Activated T-helper 2 cell treated with anti-CD3 and anti-CD28 coated beads, Interferon-gamma antibody, Interleukin-2, Interleukin-4, amounts not matched to agents 10 μg/mL and 5 μg/mL and 100 μg/mL, durations not matched to agents 14 hours and 24 hours and 36 hours (primary cell): ENCODE measurements around the gene FLNC. TPM values are rescaled to one million over a fixed set of nuclear protein-coding genes. Genes with fewer than 3 reads are reported as not detected.
A peak's percentile ranks its signal among the peaks of the same experiment; 100 is the strongest.

Experiments used
- DNase-seq: peaks from one replicate; pipeline ENCODE4 v3.0.0; 2021; ENCODE audit warnings: low spot score
- H3K27ac Mint-ChIP-seq: one replicate; pipeline ENCODE4 v1.8.0; 2021; ENCODE audit warnings: mixed read lengths
- H3K27me3 Mint-ChIP-seq: one replicate; pipeline ENCODE4 v1.8.0; 2021; ENCODE audit warnings: low read depth, mixed read lengths
- H3K36me3 Mint-ChIP-seq: one replicate; pipeline ENCODE4 v1.8.0; 2021; ENCODE audit warnings: low read depth, mixed read lengths
- H3K4me1 Mint-ChIP-seq: one replicate; pipeline ENCODE4 v1.8.0; 2021; ENCODE audit warnings: low read depth, mixed read lengths
- H3K4me3 Mint-ChIP-seq: one replicate; pipeline ENCODE4 v1.8.0; 2021; ENCODE audit warnings: low read depth, mild to moderate bottlenecking, moderate library complexity, mixed read lengths
- H3K9me3 Mint-ChIP-seq: one replicate; pipeline ENCODE4 v1.8.0; 2021; ENCODE audit warnings: mixed read lengths
- intact Hi-C: fragments of 100-400 bp; cut with micrococcal nuclease; formaldehyde crosslinking; loops from one replicate; pipeline ENCODE4 v1.15.1; 2023
- total RNA-seq: library from RNA; stranded (reverse); gene quantifications from 2 replicates; pipeline ENCODE4 v1.2.3, GENCODE V29; 2022

Gene FLNC
- total RNA-seq, 1 donor from 2014 or later: not detected

DNA sequence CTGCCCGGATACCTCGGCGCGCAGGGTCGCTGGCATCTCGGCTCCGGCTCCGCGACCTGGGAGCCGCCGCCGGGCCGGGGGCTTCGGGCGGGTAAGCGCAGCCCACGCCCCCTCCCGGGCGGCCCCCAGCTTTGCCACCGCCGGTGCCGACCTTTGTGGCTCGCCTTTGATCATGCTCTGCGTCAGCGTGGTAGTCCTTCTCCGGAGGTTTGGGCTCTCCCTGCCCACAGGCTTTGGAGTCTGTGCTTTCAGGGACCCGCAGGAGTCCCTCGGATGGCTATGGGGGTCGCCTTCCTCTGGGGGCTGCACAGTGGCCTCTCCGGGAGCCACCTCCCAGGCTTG lies 39.7 kb downstream of the FLNC start:
- Mint-ChIP-seq H3K4me3 (peak overlapping the region; percentile 74), H3K27me3 (peaks cover 20% of the 10 kb centered on the region), H3K4me1 (peaks cover 5% of the 10 kb centered on the region), H3K36me3 (peaks cover 16% of the 10 kb centered on the region), H3K27ac (no peak overlapping the region), H3K9me3 (no peaks in the 10 kb centered on the region)
- intact Hi-C loops: no loop called here
- no peak for DNase-seq

DNA sequence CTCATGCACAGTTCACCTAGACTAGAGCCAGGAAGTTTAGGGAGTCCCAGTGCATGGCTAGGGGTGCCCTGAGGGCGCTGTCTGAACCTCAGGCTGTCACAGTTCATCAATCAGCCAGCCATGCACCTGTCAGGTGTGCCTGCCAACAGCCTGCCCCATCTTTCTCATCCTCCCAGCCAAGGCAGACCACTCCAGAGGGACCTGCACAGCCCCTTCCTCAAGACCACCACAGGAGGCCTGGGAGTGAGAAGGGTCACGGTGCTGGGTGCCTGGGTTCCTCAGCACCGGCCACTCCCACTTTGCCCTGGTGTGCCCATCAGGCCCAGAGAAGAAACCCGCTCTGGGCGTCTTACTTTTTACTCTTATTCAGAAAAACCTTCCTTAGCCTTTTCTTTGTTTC lies 40.8 kb downstream of the FLNC start:
- H3K27me3 Mint-ChIP-seq: peaks cover 20% of the 10 kb centered on the region
- no peak for DNase-seq
- no peaks in the 10 kb centered on the region for H3K9me3 Mint-ChIP-seq
- H3K27ac Mint-ChIP-seq: no peak overlapping the region
- H3K4me3 Mint-ChIP-seq: no peak overlapping the region
- H3K4me1 Mint-ChIP-seq: peaks cover 2% of the 10 kb centered on the region
- intact Hi-C loops: no loop called here
- H3K36me3 Mint-ChIP-seq: peaks cover 6% of the 10 kb centered on the region

DNA sequence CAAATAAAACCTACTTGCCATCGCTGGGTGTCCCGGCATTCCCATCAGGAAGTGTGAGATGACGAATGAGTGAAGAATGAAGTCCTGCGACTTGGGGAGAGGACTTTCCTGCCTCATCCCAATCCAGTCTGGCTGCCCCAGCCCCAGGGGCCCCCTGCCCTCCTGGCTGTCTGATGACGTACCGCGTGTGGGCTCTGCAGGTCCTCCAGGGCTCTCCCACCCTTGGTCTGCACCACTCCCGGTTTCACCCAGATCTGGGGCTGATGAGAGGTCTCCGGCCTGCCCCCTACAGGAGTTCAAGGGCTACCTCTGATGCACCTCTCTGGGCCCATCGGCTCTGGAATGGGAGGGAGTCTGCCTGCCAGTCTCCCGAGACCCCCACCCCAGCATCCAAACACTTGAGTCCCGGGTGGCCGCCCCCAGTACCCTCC lies 42.2 kb downstream of the FLNC start:
- no peaks in the 10 kb centered on the region for H3K36me3 Mint-ChIP-seq
- peaks cover 2% of the 10 kb centered on the region for H3K4me1 Mint-ChIP-seq
- intact Hi-C loops: no loop called here
- no peak overlapping the region for H3K27ac Mint-ChIP-seq
- DNase-seq: no peak
- H3K27me3 Mint-ChIP-seq: peaks cover 20% of the 10 kb centered on the region
- no peak overlapping the region for H3K4me3 Mint-ChIP-seq
- H3K9me3 Mint-ChIP-seq: no peaks in the 10 kb centered on the region

DNA sequence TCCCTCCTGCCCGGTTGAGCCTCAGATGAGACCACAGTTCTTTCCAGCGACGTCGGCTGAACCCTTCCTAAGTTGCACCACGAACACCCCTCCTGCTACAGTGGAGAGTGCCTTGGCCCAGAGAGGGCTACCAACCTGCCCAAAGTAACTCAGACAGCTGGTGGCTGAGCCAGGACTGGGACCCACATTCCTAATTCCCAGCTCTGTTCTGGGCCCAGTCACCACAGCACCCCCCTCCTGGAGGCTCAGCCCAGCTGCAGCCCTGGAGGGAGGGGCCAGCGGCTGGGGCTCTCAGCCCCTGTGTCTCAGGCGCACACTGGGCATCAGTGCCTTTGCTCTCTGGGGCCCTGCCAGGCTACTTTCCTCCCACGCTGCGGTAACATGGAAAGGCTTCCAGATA lies 43.0 kb downstream of the FLNC start:
- no peaks in the 10 kb centered on the region for H3K9me3 Mint-ChIP-seq
- H3K27me3 Mint-ChIP-seq: peaks cover 18% of the 10 kb centered on the region
- no peak overlapping the region for H3K27ac Mint-ChIP-seq
- intact Hi-C loops: no loop called here
- no peaks in the 10 kb centered on the region for H3K36me3 Mint-ChIP-seq
- DNase-seq: no peak
- no peak overlapping the region for H3K4me3 Mint-ChIP-seq
- H3K4me1 Mint-ChIP-seq: peaks cover 2% of the 10 kb centered on the region

DNA sequence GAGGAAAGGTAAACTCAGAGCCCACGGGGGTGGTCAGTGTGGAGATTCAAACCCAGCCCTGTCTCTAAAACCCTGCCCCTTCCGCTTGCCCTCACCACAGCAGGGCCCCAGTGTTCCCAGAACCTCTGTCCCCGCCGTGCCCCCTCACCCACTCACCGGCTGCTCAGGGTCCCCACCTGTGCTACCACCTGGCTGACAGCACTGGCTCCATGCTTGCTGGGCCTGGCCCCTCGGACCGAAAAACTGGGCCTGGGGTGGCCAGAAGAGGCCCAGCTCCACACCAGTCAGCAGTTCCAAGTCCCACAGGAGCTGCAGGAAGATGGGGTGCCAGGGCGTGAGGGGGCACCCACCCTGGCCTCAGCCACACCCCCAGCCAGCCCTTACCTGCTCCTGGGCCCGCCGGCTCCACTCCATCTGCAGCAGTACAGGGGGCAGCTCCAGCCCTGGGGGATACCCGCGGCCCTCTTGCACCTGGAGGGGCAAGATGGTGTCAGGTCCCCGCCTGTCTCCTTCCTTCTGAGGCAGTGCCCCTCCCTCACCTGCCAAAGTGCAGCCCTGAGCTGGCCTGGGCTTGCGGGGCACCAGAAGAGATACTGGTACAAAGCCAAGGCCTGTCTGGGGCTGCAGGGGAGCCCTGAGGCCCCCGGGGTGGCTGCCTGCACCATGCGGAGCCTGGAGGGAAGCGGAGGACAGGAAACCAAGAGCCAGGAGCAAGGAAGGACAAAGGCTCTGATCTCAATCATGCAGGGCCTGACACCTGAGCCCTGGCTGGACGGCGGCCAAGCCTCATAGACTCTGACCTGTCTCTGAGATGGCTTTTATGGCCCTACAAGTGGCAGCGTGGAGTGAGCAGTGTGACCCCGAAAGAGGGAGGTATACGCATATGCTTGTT lies 44.2 kb downstream of the FLNC start:
- no peak for DNase-seq
- no peak overlapping the region for H3K27ac Mint-ChIP-seq
- H3K27me3 Mint-ChIP-seq: peaks cover 18% of the 10 kb centered on the region
- no peaks in the 10 kb centered on the region for H3K36me3 Mint-ChIP-seq
- H3K9me3 Mint-ChIP-seq: no peaks in the 10 kb centered on the region
- intact Hi-C loops: no loop called here
- H3K4me1 Mint-ChIP-seq: peaks cover 2% of the 10 kb centered on the region
- H3K4me3 Mint-ChIP-seq: no peak overlapping the region

DNA sequence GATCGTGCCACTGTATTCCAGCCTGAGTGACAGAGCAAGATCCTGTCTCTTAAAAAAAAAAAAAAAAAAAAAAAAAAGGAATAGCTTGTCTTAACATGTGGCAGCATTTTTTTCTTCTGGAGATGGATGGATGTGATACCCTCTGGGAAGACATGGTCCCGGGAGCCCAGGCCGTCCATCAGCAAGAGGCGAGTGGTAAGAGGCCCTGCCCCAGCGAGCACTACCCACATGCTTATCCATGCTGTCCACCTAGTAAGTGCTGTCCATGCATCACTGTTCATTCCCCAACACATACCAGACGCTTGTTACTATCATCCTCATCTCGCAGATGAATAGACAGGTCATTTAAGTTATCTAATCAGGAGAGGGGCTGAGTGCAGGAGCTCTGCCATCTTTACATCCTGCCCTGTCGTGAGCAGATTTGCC lies 45.3 kb downstream of the FLNC start:
- Mint-ChIP-seq H3K9me3 (no peaks in the 10 kb centered on the region), H3K27me3 (peaks cover 14% of the 10 kb centered on the region), H3K4me3 (no peak overlapping the region), H3K36me3 (no peaks in the 10 kb centered on the region), H3K4me1 (no peaks in the 10 kb centered on the region), H3K27ac (no peak overlapping the region)
- DNase-seq: no peak
- intact Hi-C loops: no loop called here

DNA sequence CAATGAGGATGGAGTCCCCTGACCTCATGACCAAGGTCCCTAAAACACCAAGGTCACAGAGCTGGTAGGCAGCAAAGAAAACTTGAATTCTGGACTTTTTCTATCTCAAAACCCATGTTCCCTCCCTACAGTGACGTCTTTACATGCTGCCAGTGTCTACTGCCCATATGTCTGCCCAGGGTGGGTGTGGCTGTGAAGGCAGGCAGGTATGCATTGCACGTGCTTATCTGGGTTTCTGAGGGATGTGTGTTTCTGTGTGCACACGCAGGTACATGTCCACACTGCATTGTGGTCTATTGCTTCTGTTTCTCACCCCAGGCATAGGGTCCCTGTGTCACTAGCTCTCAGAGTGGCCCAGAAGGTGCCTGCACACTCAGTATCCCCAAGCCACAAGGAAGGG lies 45.9 kb downstream of the FLNC start:
- intact Hi-C loops: no loop called here
- no peak for DNase-seq
- Mint-ChIP-seq H3K9me3 (no peaks in the 10 kb centered on the region), H3K4me1 (no peaks in the 10 kb centered on the region), H3K4me3 (no peak overlapping the region), H3K27me3 (peaks cover 8% of the 10 kb centered on the region), H3K27ac (no peak overlapping the region), H3K36me3 (no peaks in the 10 kb centered on the region)

DNA sequence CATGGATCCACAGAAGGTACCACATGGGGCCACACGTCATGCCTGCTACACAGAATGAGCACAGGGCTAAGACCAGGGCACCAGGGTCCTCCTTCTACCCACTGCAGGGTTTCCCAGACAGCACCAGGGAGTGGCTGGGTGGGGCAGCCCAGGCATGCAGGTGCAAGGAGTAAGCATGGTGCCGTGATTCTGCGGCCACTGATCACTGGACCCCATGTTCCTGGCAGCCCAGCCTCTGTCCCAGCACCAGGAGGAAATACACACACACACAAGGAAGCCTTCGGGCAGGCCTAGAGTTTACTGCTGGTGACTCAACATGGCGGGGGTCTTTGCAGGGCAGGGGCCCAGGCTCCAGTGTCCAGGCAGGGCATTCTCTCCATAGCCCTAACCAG lies 46.4 kb downstream of the FLNC start:
- Mint-ChIP-seq H3K27me3 (peaks cover 7% of the 10 kb centered on the region), H3K4me1 (no peaks in the 10 kb centered on the region), H3K27ac (no peak overlapping the region), H3K9me3 (no peaks in the 10 kb centered on the region), H3K4me3 (no peak overlapping the region), H3K36me3 (no peaks in the 10 kb centered on the region)
- DNase-seq: no peak
- intact Hi-C loops: no loop called here

DNA sequence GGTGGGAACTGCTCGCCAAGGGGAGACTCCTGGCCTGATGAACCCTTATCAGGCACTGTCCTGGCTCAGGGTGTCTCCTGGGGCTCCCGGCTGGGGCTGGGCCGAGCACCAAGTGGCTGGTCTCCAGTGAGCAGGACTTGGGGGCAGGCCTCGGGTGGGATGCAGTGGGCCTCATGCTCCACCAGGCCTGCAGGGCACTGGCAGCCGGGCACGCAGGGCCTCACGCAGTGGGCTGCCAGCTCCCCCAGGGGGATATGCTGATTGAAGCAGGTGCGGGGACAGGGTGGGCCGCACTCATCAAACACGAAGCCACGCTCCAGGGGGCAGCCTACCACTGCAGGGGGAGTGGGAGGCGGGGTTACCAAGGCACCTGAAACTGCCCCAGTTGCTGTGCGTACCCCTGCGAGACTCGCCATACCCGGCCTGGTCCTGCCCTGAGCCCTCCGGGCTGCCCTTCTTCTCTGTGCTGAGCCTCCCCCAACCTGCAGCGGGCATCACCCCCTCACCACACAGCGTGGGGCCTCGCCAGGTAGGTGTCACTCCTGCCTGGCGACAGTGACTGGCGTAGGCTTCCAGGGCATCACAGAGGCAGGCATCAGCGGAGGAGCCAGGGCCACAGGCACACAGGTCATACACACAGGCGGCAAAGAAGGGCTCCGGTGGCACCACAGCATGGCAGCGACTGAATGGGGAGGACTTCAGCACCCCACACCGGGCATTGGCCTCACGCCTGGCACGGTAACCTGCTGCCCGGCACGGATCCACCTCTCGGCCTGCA lies 47.0 kb downstream of the FLNC start:
- Mint-ChIP-seq H3K27me3 (peaks cover under 1% of the 10 kb centered on the region), H3K4me3 (no peak overlapping the region), H3K9me3 (no peaks in the 10 kb centered on the region), H3K36me3 (no peaks in the 10 kb centered on the region), H3K4me1 (no peaks in the 10 kb centered on the region), H3K27ac (no peak overlapping the region)
- DNase-seq: no peak
- intact Hi-C loops: no loop called here

DNA sequence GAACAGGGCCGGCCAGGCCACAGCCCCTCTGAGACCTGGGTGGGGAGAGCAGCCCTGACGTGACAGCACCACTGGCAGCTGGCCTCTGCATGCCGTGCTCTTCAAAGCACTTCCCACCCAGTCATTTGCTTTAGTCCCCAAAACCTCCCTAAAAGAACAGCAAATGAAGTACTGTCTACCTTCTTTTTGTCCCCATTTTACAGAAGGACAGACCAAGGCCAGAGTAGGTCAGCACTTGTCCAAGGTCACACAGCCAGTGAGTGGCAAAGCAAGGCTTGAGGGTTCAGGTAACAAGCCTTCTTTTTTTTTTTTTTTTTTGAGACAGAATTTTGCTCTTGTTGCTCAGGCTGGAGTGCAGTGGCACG lies 47.5 kb downstream of the FLNC start:
- Mint-ChIP-seq H3K9me3 (no peaks in the 10 kb centered on the region), H3K4me3 (no peak overlapping the region), H3K36me3 (no peaks in the 10 kb centered on the region), H3K27ac (no peak overlapping the region), H3K4me1 (no peaks in the 10 kb centered on the region), H3K27me3 (no peaks in the 10 kb centered on the region)
- intact Hi-C loops: no loop called here
- no peak for DNase-seq

DNA sequence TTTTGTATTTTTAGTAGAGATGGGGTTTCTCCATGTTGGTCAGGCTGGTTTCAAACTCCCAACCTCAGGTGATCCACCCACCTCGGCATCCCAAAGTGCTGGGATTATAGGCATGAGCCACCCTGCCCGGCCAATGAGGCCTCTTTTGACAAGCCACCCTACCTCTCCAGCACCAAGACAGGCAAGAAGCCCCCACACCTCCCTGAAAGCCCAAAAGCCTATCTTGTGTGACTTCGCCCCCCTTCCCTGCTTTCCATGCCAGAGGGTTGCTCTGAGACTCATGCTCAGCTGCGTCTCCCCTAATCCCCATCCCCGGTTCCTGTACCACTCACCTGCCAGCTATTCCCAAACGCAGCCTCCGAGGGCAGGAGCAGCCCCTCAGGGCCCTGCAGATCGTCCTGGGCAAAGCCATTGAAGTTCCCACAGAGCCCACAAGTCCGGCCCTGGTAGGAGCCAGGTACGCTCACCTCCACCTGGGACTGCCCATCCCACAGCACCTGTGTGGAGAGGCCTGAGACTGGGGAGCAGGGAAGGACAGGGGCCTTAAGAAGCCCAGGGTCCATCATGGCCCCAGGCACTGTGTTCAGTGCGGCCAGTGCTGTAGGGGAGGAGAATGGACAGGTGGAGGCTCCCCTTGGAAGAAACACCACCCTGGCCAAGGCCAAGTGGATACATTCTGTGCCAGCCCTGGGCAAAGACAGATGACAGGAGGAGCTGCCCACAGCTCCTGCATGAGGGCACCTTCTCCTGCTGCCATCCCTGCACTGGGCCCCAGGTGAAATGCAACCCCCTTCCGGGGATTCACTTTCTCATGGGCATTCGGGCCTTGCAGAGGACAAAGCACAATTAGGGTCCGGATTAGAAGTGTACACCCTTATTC lies 48.3 kb downstream of the FLNC start:
- H3K4me3 Mint-ChIP-seq: no peak overlapping the region
- no peaks in the 10 kb centered on the region for H3K4me1 Mint-ChIP-seq
- DNase-seq: no peak
- no peaks in the 10 kb centered on the region for H3K27me3 Mint-ChIP-seq
- no peak overlapping the region for H3K27ac Mint-ChIP-seq
- no peaks in the 10 kb centered on the region for H3K9me3 Mint-ChIP-seq
- intact Hi-C loops: no loop called here
- no peaks in the 10 kb centered on the region for H3K36me3 Mint-ChIP-seq

DNA sequence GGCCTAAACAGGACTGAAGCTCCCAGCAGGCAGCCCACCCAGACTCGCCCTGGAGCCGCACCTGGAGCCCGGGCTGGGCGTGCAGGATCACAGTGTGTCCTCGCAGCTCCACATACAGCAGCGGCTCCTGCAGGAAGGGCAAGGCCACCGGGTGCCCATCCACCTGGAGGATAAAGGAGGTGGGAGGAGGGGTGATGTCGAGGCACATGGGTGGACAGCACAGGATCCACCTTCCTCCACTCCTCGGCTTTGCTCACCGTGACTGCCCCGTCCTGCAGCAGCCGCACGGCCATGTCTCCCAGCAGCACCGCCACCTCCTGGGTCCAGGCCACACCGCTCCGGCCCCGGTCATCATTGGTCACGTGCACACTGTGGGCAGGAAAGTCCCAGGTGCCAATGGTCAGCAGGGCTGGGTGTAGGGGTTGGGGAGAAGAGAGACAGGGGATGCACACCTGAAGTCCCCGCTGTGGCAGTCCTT lies 49.3 kb downstream of the FLNC start:
- H3K4me3 Mint-ChIP-seq: no peak overlapping the region
- no peak overlapping the region for H3K27ac Mint-ChIP-seq
- intact Hi-C loops: no loop called here
- no peaks in the 10 kb centered on the region for H3K4me1 Mint-ChIP-seq
- H3K27me3 Mint-ChIP-seq: no peaks in the 10 kb centered on the region
- H3K9me3 Mint-ChIP-seq: no peaks in the 10 kb centered on the region
- no peak for DNase-seq
- H3K36me3 Mint-ChIP-seq: no peaks in the 10 kb centered on the region
